ENCODE data around the gene ALOX5. TPM values are rescaled to one million over a fixed set of nuclear protein-coding genes. Genes with fewer than 3 reads are reported as not detected.

Gene ALOX5
- total and polyA plus RNA-seq, 4 donors, result 2.9 to 16.9 (median 8.4) TPM

- H3K36me3 ChIP-seq (ENCODE audit: control insufficient read depth in 4 of 4, insufficient read depth in 3 of 4, low read depth in 1 of 4, low read length in 3 of 4), result no peaks in the 10 kb centered on the region
- peaks cover 0 to 7% (median 3%) of the 10 kb centered on the region in 4 donors for H3K4me1 ChIP-seq (ENCODE audit: control insufficient read depth in 4 of 4, insufficient read depth in 4 of 4, low read length in 3 of 4)
- no peak for DNase-seq (ENCODE audit: low spot score)
- no peak overlapping the region for H3K27ac ChIP-seq (ENCODE audit: low read depth in 1 of 2, low read length in 2 of 2)
- TF ChIP-seq, protein P1, sequence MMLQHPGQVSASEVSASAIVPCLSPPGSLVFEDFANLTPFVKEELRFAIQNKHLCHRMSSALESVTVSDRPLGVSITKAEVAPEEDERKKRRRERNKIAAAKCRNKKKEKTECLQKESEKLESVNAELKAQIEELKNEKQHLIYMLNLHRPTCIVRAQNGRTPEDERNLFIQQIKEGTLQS (IDR thresholded peaks at IDR 0.05), result no peak
- TF ChIP-seq HNF4G (IDR thresholded peaks at IDR 0.05) (no peak), RXRA (IDR thresholded peaks at IDR 0.05) (no peak), FOXA1 (IDR thresholded peaks at IDR 0.05) (no peak), HNF4A (conservative IDR thresholded peaks at IDR 0.05) (no peak), FOXA2 (IDR thresholded peaks at IDR 0.05) (no peak), SP1 (IDR thresholded peaks at IDR 0.05) (no peak), RAD21 (IDR thresholded peaks at IDR 0.05) (no peak), TAF1 (conservative IDR thresholded peaks at IDR 0.05) (no peak), ZBTB33 (IDR thresholded peaks at IDR 0.05) (no peak), YY1 (IDR thresholded peaks at IDR 0.05) (no peak), REST (IDR thresholded peaks at IDR 0.05) (no peak), EGR1 (IDR thresholded peaks at IDR 0.05; ENCODE audit: low read depth in 2 of 2) (no peak)
- TF ChIP-seq, protein P2, sequence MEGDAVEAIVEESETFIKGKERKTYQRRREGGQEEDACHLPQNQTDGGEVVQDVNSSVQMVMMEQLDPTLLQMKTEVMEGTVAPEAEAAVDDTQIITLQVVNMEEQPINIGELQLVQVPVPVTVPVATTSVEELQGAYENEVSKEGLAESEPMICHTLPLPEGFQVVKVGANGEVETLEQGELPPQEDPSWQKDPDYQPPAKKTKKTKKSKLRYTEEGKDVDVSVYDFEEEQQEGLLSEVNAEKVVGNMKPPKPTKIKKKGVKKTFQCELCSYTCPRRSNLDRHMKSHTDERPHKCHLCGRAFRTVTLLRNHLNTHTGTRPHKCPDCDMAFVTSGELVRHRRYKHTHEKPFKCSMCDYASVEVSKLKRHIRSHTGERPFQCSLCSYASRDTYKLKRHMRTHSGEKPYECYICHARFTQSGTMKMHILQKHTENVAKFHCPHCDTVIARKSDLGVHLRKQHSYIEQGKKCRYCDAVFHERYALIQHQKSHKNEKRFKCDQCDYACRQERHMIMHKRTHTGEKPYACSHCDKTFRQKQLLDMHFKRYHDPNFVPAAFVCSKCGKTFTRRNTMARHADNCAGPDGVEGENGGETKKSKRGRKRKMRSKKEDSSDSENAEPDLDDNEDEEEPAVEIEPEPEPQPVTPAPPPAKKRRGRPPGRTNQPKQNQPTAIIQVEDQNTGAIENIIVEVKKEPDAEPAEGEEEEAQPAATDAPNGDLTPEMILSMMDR (IDR thresholded peaks at IDR 0.05; ENCODE audit: low read depth, low read length, missing input control), result no peak
- WGBS, result 84% methylated on average over 13 of the region's 13 CpGs
- H3K9ac ChIP-seq (ENCODE audit: low read depth in 1 of 2, low read length in 2 of 2), result no peak overlapping the region
- H3K9me3 ChIP-seq (ENCODE audit: control insufficient read depth in 4 of 4, low read length in 3 of 4), result no peaks in the 10 kb centered on the region
- no peaks in the 10 kb centered on the region for H3K27me3 ChIP-seq (ENCODE audit: control insufficient read depth in 4 of 4, insufficient read depth in 4 of 4, low read length in 3 of 4)
- H3K4me3 ChIP-seq (ENCODE audit: low read depth in 1 of 3, low read length in 3 of 3), result no peak overlapping the region
Measured at GRCh38 chr10:45440511-45441062, 66.6 kb downstream of the ALOX5 start.
